HG03103 (cell line): ENCODE results near the gene TRABD2B.

Source experiments
- ATAC-seq: cut with Tn5 transposase; IDR thresholded peaks from one replicate; pipeline ENCODE4 v1.9.1; 2021; ENCODE audit warnings: low read depth; ENCODE audit not compliant: unreplicated experiment

Gene TRABD2B

GRCh38 chr1:47765236-47765635 lies 231.9 kb downstream of the TRABD2B start:
- ATAC-seq = no peak

- no peak for ATAC-seq
Observed at GRCh38 chr1:47764461-47765046, 232.6 kb downstream of the TRABD2B start.

- no peak for ATAC-seq
Observed at GRCh38 chr1:47763591-47764171, 233.5 kb downstream of the TRABD2B start.

GRCh38 chr1:47761974-47762373 lies 235.2 kb downstream of the TRABD2B start:
- no peak for ATAC-seq

GRCh38 chr1:47761201-47761930 lies 235.8 kb downstream of the TRABD2B start:
- ATAC-seq = no peak

GRCh38 chr1:47759936-47760629 lies 237.1 kb downstream of the TRABD2B start:
- no peak for ATAC-seq

- no peak for ATAC-seq
Observed at GRCh38 chr1:47759251-47759935, 237.8 kb downstream of the TRABD2B start.

- ATAC-seq = no peak
Observed at GRCh38 chr1:47758341-47759250, 238.6 kb downstream of the TRABD2B start.

- no peak for ATAC-seq
Observed at GRCh38 chr1:47757226-47757975, 239.8 kb downstream of the TRABD2B start.

GRCh38 chr1:47756411-47756810 lies 240.8 kb downstream of the TRABD2B start:
- ATAC-seq = no peak

GRCh38 chr1:47756006-47756405 lies 241.2 kb downstream of the TRABD2B start:
- ATAC-seq = no peak

- peak; percentile 78 for ATAC-seq
Observed at GRCh38 chr1:47755101-47755990, 241.8 kb downstream of the TRABD2B start.

GRCh38 chr1:47754221-47754620 lies 243.0 kb downstream of the TRABD2B start:
- no peak for ATAC-seq

GRCh38 chr1:47753808-47754207 lies 243.4 kb downstream of the TRABD2B start:
- ATAC-seq = no peak

- ATAC-seq = no peak
Observed at GRCh38 chr1:47752559-47752958, 244.6 kb downstream of the TRABD2B start.

- ATAC-seq = no peak
Observed at GRCh38 chr1:47751996-47752451, 245.2 kb downstream of the TRABD2B start.

- no peak for ATAC-seq
Observed at GRCh38 chr1:47751193-47751592, 246.0 kb downstream of the TRABD2B start.
